GM12878 (cell line): Measurements from ENCODE around the gene ZNF764. TPM values are rescaled to one million over a fixed set of nuclear protein-coding genes. Genes with fewer than 3 reads are reported as not detected.

Source experiments
- ATAC-seq: fragments of 200-7000 bp; cut with Tn5 transposase; 3 replicates; pipeline ENCODE4 v1.9.1; 2020; ENCODE audit warnings: mild to moderate bottlenecking, moderate library complexity
- BruUV-seq: library from RNA; stranded (reverse); fragments of 400-500 nt; replicated peaks from 2 replicates; lab custom pipeline; 2021; lab: Mats Ljungman, UMichigan
- CTCF ChIA-PET: fragments of 300-600 bp; sonication (Branson Sonifier 250); formaldehyde crosslinking; extraction: SDS; loops from one replicate; lab custom pipeline; 2021; ENCODE audit warnings: inconsistent platforms; lab: Yijun Ruan, JAX
- POLR2A ChIA-PET: fragments of 350-600 bp; formaldehyde crosslinking; extraction: SDS; loops from one replicate; lab custom pipeline; 2021; ENCODE audit warnings: inconsistent platforms; lab: Charles Lee
- RAD21 ChIA-PET: fragments of 300-600 bp; sonication (Branson Sonifier 250); formaldehyde crosslinking; loops from one replicate; lab custom pipeline; 2023; ENCODE audit warnings: antibody characterized with exemption; ENCODE audit not compliant: unreplicated experiment; lab: Charles Lee
- SMC1A ChIA-PET: fragments of 300-600 bp; sonication (Branson Sonifier 250); formaldehyde crosslinking; loops from one replicate; lab custom pipeline; 2023; ENCODE audit not compliant: unreplicated experiment, uncharacterized antibody; lab: Charles Lee
- DNase-seq: peaks from one replicate; pipeline ENCODE4 v3.0.0-alpha.2; 2011; ENCODE audit warnings: low read depth, low spot score
- FAIRE-seq: peaks from 3 replicates; lab custom pipeline; 2011; peaks lifted over from hg19 to GRCh38; lab: Jason Lieb, UNC
- H2AFZ ChIP-seq: 2 replicates; pipeline ENCODE4 v1.6.0; 2011; ENCODE audit warnings: low read depth, low read length, control low read depth; ENCODE audit not compliant: control insufficient read depth
- H3K27ac ChIP-seq: 2 replicates; pipeline ENCODE4 v1.5.1; 2011; ENCODE audit warnings: control low read depth; ENCODE audit not compliant: control insufficient read depth, insufficient read depth
- H3K27me3 ChIP-seq, 2 experiments: replicated peaks in 1 of 2; 2 replicates each; pipeline versions ENCODE4 v1.6.0 to v1.6.1; 2011; ENCODE audit warnings: low read length in 1 of 2; ENCODE audit not compliant: control insufficient read depth in 2 of 2, insufficient read depth in 2 of 2
- H3K36me3 ChIP-seq, 2 experiments: 2 replicates each; pipeline ENCODE4 v1.5.1; 2011; ENCODE audit warnings: low read length in 1 of 2; ENCODE audit not compliant: control insufficient read depth in 2 of 2, insufficient read depth in 2 of 2
- H3K4me1 ChIP-seq: 2 replicates; pipeline ENCODE4 v1.6.1; 2011; ENCODE audit warnings: mild to moderate bottlenecking, low read length, moderate library complexity, mixed read lengths; ENCODE audit not compliant: control insufficient read depth, insufficient read depth
- H3K4me2 ChIP-seq: 2 replicates; pipeline ENCODE4 v1.6.0; 2011; ENCODE audit warnings: control low read depth; ENCODE audit not compliant: control insufficient read depth, insufficient read depth
- H3K4me3 ChIP-seq: fragments of 200-600 bp; sonication (generic); 2 replicates; pipeline ENCODE4 v1.5.1; 2016
- H3K79me2 ChIP-seq: 2 replicates; pipeline ENCODE4 v1.6.0; 2011; ENCODE audit warnings: low read length; ENCODE audit not compliant: control insufficient read depth, insufficient read depth
- H3K9ac ChIP-seq: 2 replicates; pipeline ENCODE4 v1.8.0; 2011; ENCODE audit warnings: low read length, control low read depth, mixed read lengths; ENCODE audit not compliant: control insufficient read depth, insufficient read depth
- H3K9me3 ChIP-seq: replicated peaks from 3 replicates; pipeline ENCODE4 v1.5.1; 2011; ENCODE audit warnings: mild to moderate bottlenecking, low read length; ENCODE audit not compliant: control insufficient read depth, insufficient read depth
- H4K20me1 ChIP-seq: 2 replicates; pipeline ENCODE4 v1.6.0; 2011; ENCODE audit not compliant: control insufficient read depth, insufficient read depth
- ASH2L ChIP-seq: fragments of 300-600, 200-600 bp; sonication (generic); IDR thresholded peaks from 2 replicates; pipeline ENCODE4 v1.6.1; 2017; ENCODE audit warnings: low read depth, mild to moderate bottlenecking, borderline replicate concordance
- BHLHE40 ChIP-seq, 2 experiments: fragments of 450-650 bp in 1 of 2; IDR thresholded peaks; 2 replicates each; pipeline ENCODE4 v1.6.1; 2011 to 2017; ENCODE audit warnings: low read depth in 2 of 2, borderline replicate concordance in 1 of 2, improper control_type of control experiment in 1 of 2, low read length in 1 of 2, mild to moderate bottlenecking in 1 of 2
- CEBPB ChIP-seq, 2 experiments: fragments of 150-350 bp in 1 of 2; IDR thresholded peaks; 2 replicates each; pipeline ENCODE4 v1.6.1; 2012 to 2014; ENCODE audit warnings: low read depth in 2 of 2, low read length in 2 of 2, borderline replicate concordance in 1 of 2, inconsistent platforms in 1 of 2
- CHD2 ChIP-seq: IDR thresholded peaks from 2 replicates; pipeline ENCODE4 v1.6.1; 2011; ENCODE audit warnings: low read depth, low read length, improper control_type of control experiment, borderline replicate concordance
- FOXK2 ChIP-seq: fragments of 450-650 bp; IDR thresholded peaks from 2 replicates; pipeline ENCODE4 v1.6.1; 2017; ENCODE audit warnings: mild to moderate bottlenecking, moderate library complexity
- GATAD2B ChIP-seq: fragments of 450-650 bp; conservative IDR thresholded peaks from 2 replicates; pipeline ENCODE4 v1.6.1; 2017; ENCODE audit warnings: low read depth, mild to moderate bottlenecking, moderate library complexity
- IRF4 ChIP-seq: IDR thresholded peaks from 2 replicates; pipeline ENCODE4 v1.6.1; 2011; ENCODE audit warnings: low read depth, low read length
- RBBP5 ChIP-seq: fragments of 200-600 bp; sonication (generic); conservative IDR thresholded peaks from 2 replicates; pipeline ENCODE4 v1.6.1; 2016
- SMC3 ChIP-seq: IDR thresholded peaks from 2 replicates; pipeline ENCODE4 v1.6.1; 2011; ENCODE audit warnings: low read length, improper control_type of control experiment, borderline replicate concordance
- SUPT20H ChIP-seq: IDR thresholded peaks from 2 replicates; pipeline ENCODE4 v1.6.1; 2011; ENCODE audit warnings: low read depth, mild to moderate bottlenecking, low read length, moderate library complexity, borderline replicate concordance; ENCODE audit not compliant: control insufficient read depth
- TBL1XR1 ChIP-seq: IDR thresholded peaks from 2 replicates; pipeline ENCODE4 v1.6.1; 2012; ENCODE audit warnings: low read depth, low read length, improper control_type of control experiment
- YBX1 ChIP-seq: fragments of 450-650 bp; IDR thresholded peaks from 2 replicates; pipeline ENCODE4 v1.6.1; 2016; ENCODE audit warnings: antibody characterized with exemption
- YY1 ChIP-seq: IDR thresholded peaks from 2 replicates; pipeline ENCODE4 v1.6.1; 2011; ENCODE audit warnings: low read depth, mild to moderate bottlenecking, low read length
- ZNF24 ChIP-seq: fragments of 450-650 bp; IDR thresholded peaks from 2 replicates; pipeline ENCODE4 v1.6.1; 2017; ENCODE audit warnings: antibody characterized with exemption, mild to moderate bottlenecking
- ZNF622 ChIP-seq: fragments of 450-650 bp; IDR thresholded peaks from 2 replicates; pipeline ENCODE4 v1.6.1; 2017; ENCODE audit warnings: mild to moderate bottlenecking, inconsistent platforms
- WGBS: methylation state at CpG from one replicate; pipeline ENCODE4 v1.1.6; 2016; ENCODE audit warnings: low lambda C conversion rate; ENCODE audit not compliant: insufficient replicate concordance, insufficient coverage; ENCODE audit errors: missing lambda C conversion rate; 5-methylcytosine and 5-hydroxymethylcytosine counted together
- in situ Hi-C: fragments of 300-500 bp; cut with MboI; formaldehyde crosslinking; loops from 9 replicates; pipeline ENCODE4 v1.14.3; 2018; ENCODE audit warnings: mixed read lengths
- intact Hi-C: fragments of 100-400 bp; cut with micrococcal nuclease; formaldehyde crosslinking; loops from one replicate; pipeline ENCODE4 v1.14.2; 2022; ENCODE audit not compliant: unreplicated experiment
- polyA plus RNA-seq, 11 experiments: library from polyadenylated mRNA; depleted of rRNA in 4 of 11; unstranded in 6 of 11; stranded (reverse) in 5 of 11; fragments of >200 nt; fragmentation: Nextera tagmentation in 4 of 11; fragmentation: Illumina TruSeq in 1 of 11; extraction: Ambion mirVana in 4 of 11; extraction: Trizol in 1 of 11; gene quantifications; 1 replicate in 1 of 11; 2 replicates in 10 of 11; pipeline versions ENCODE4 v1.2.1 to v1.2.3, GENCODE V29; 2011 to 2016; ENCODE audit warnings: inconsistent platforms in 2 of 11, missing spikeins in 2 of 11, low read depth in 1 of 11
- total RNA-seq, 4 experiments: library from RNA; depleted of rRNA in 3 of 4; stranded (reverse); fragments of >200 nt in 3 of 4; fragmentation: Illumina TruSeq in 1 of 4; extraction: Trizol in 1 of 4; gene quantifications; 2 replicates each; pipeline versions ENCODE4 v1.2.1 to v1.2.3, GENCODE V29; 2013 to 2021
- TF ChIP-seq, protein P1 (sequence below): IDR thresholded peaks from 2 replicates; pipeline ENCODE4 v1.6.1; 2012; ENCODE audit warnings: improper control_type of control experiment, low read depth, low read length; ENCODE audit not compliant: insufficient replicate concordance
- TF ChIP-seq, protein P2 (sequence below): fragments of 450-650 bp; IDR thresholded peaks from 2 replicates; pipeline ENCODE4 v1.6.1; 2017; ENCODE audit warnings: mild to moderate bottlenecking

ZNF764 gene
- total and polyA plus RNA-seq, 10 of the 15 experiments (the other 5 are each of a cell fraction or from before 2014, with no cell fraction given), result 0.61 to 11.9 (median 3.8) TPM

DNA sequence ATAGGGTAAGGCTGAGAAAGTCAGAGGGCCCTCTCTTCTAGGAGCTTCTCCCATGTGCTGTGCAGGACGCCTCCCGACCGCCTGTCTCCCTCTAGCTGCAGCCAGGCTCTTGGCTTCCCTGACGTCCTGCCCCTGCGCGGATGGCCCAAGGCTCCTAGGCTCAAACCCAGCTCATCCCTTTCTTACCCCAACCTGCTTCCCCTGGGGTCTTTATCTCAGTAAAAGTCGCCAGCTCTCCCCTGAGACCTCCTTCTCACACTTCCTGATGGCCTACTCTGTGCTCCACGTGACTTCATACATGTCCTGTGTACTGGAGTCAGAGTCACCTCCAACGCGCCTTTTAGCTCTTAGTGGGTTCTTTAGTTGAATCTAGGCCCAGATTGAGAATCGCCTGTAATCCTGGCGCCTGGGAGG, 22.4 kb downstream of the ZNF764 start:
- intact Hi-C loops (loop anchor here (1.0 to 5.0 kb wide), 5 partner anchors 23 to 105 kb away; partner anchors contain the start of genes DCTPP1, SEPHS2, ZNF764 and ZNF785), in situ Hi-C loops (no loop called here)
- H3K4me3 ChIP-seq, result peak overlapping the region; percentile 90
- ChIA-PET POLR2A (interaction anchor here (0.6 to 5.2 kb wide), 27 partner anchors 8 to 167 kb away, joined by 3 to 109 read pairs (median 6); partner anchors contain the start of genes DCTPP1, FBRS, ITGAL and ZNF688), CTCF (interaction anchor here (0.6 to 4.7 kb wide), 51 partner anchors 9 to 444 kb away, joined by 3 to 81 read pairs (median 6); partner anchors contain the start of genes DCTPP1, FBRS, ITGAL and SEPHS2), RAD21 (interaction anchor here (0.7 to 5.2 kb wide), 38 partner anchors 9 to 166 kb away, joined by 3 to 129 read pairs (median 6); partner anchors contain the start of genes DCTPP1, FBRS, PRR14 and SEPHS2), SMC1A (interaction anchor here (0.6 to 4.7 kb wide), 44 partner anchors 10 to 157 kb away, joined by 3 to 47 read pairs (median 4); partner anchors contain the start of genes DCTPP1, FBRS, ITGAL and SEPHS2)
- FAIRE-seq (peak; percentile 76), ATAC-seq (peak; percentile 81), DNase-seq (peak; percentile 34)
- H2AFZ ChIP-seq, result peak overlapping the region; percentile 62
- peak overlapping the region; percentile 85 for H3K27ac ChIP-seq
- H3K9me3 ChIP-seq, result no peaks in the 10 kb centered on the region
- no peaks in the 10 kb centered on the region for H3K27me3 ChIP-seq
- 5% methylated on average over 12 of the region's 12 CpGs for WGBS
- peak overlapping the region; percentile 87 for H3K4me2 ChIP-seq
- peaks cover 2 to 3% of the 10 kb centered on the region in 2 experiments; a peak in 1 of 4 replicates for H3K36me3 ChIP-seq
- H3K9ac ChIP-seq, result peak overlapping the region; percentile 96
- H3K4me1 ChIP-seq, result no peaks in the 10 kb centered on the region
- BruUV-seq, result no TSS peak
- H3K79me2 ChIP-seq, result peaks cover 27% of the 10 kb centered on the region
- H4K20me1 ChIP-seq, result no peaks in the 10 kb centered on the region
- TF ChIP-seq BHLHE40 (IDR thresholded peaks at IDR 0.05; ENCODE audit: borderline replicate concordance in 1 of 2, low read depth in 2 of 2, low read length in 1 of 2) (peak; percentile 34 to 65; a peak in 2 of 4 replicates), ZNF622 (no peak), FOXK2 (no peak), GATAD2B (peak; percentile 37; the same call in 1 of the 2 replicates), YY1 (peak; percentile 75), RBBP5 (no peak), YBX1 (no peak), IRF4 (no peak), TBL1XR1 (0 out of 2 replicates have a peak, but pooled peaks have one; percentile 23), ASH2L (no peak), CHD2 (no peak), SMC3 (peak; percentile 51; the same call in 1 of the 2 replicates), ZNF24 (0 out of 2 replicates have a peak, but pooled peaks have one; percentile 3), CEBPB (IDR thresholded peaks at IDR 0.05; ENCODE audit: borderline replicate concordance in 1 of 2, low read depth in 2 of 2, low read length in 2 of 2) (no peak), SUPT20H (no peak)
- TF ChIP-seq, protein P1, sequence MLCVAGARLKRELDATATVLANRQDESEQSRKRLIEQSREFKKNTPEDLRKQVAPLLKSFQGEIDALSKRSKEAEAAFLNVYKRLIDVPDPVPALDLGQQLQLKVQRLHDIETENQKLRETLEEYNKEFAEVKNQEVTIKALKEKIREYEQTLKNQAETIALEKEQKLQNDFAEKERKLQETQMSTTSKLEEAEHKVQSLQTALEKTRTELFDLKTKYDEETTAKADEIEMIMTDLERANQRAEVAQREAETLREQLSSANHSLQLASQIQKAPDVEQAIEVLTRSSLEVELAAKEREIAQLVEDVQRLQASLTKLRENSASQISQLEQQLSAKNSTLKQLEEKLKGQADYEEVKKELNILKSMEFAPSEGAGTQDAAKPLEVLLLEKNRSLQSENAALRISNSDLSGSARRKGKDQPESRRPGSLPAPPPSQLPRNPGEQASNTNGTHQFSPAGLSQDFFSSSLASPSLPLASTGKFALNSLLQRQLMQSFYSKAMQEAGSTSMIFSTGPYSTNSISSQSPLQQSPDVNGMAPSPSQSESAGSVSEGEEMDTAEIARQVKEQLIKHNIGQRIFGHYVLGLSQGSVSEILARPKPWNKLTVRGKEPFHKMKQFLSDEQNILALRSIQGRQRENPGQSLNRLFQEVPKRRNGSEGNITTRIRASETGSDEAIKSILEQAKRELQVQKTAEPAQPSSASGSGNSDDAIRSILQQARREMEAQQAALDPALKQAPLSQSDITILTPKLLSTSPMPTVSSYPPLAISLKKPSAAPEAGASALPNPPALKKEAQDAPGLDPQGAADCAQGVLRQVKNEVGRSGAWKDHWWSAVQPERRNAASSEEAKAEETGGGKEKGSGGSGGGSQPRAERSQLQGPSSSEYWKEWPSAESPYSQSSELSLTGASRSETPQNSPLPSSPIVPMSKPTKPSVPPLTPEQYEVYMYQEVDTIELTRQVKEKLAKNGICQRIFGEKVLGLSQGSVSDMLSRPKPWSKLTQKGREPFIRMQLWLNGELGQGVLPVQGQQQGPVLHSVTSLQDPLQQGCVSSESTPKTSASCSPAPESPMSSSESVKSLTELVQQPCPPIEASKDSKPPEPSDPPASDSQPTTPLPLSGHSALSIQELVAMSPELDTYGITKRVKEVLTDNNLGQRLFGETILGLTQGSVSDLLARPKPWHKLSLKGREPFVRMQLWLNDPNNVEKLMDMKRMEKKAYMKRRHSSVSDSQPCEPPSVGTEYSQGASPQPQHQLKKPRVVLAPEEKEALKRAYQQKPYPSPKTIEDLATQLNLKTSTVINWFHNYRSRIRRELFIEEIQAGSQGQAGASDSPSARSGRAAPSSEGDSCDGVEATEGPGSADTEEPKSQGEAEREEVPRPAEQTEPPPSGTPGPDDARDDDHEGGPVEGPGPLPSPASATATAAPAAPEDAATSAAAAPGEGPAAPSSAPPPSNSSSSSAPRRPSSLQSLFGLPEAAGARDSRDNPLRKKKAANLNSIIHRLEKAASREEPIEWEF, result no peak
- TF ChIP-seq, protein P2, sequence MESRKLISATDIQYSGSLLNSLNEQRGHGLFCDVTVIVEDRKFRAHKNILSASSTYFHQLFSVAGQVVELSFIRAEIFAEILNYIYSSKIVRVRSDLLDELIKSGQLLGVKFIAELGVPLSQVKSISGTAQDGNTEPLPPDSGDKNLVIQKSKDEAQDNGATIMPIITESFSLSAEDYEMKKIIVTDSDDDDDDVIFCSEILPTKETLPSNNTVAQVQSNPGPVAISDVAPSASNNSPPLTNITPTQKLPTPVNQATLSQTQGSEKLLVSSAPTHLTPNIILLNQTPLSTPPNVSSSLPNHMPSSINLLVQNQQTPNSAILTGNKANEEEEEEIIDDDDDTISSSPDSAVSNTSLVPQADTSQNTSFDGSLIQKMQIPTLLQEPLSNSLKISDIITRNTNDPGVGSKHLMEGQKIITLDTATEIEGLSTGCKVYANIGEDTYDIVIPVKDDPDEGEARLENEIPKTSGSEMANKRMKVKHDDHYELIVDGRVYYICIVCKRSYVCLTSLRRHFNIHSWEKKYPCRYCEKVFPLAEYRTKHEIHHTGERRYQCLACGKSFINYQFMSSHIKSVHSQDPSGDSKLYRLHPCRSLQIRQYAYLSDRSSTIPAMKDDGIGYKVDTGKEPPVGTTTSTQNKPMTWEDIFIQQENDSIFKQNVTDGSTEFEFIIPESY, result no peak
